HepG2 (cell line): ENCODE results near the gene UCN2. TPM values are rescaled to one million over a fixed set of nuclear protein-coding genes. Genes with fewer than 3 reads are reported as not detected.

ENCODE experiments used
- CREM ChIP-seq, 2 experiments: sonication (generic) in 1 of 2; formaldehyde crosslinking in 1 of 2; IDR thresholded peaks; 2 replicates each; pipeline versions ENCODE4 v1.4.0 to v1.6.1; 2016 to 2020; ENCODE audit warnings: antibody characterized with exemption in 1 of 2, mild to moderate bottlenecking in 1 of 2, missing genetic modification reagents in 1 of 2
- FOXJ3 ChIP-seq: sonication (generic); formaldehyde crosslinking; IDR thresholded peaks from 2 replicates; pipeline ENCODE4 v1.4.0; 2020; ENCODE audit warnings: missing genetic modification reagents, mild to moderate bottlenecking, borderline replicate concordance
- NFYB ChIP-seq: sonication (generic); formaldehyde crosslinking; IDR thresholded peaks from 2 replicates; pipeline ENCODE4 v1.4.0; 2020; ENCODE audit warnings: missing genetic modification reagents
- NPAS2 ChIP-seq: sonication (generic); formaldehyde crosslinking; IDR thresholded peaks from 2 replicates; pipeline ENCODE4 v1.8.0; 2022; ENCODE audit warnings: mild to moderate bottlenecking, missing genetic modification reagents, borderline replicate concordance
- SATB2 ChIP-seq: sonication (generic); formaldehyde crosslinking; IDR thresholded peaks from 2 replicates; pipeline ENCODE4 v1.5.0; 2020; ENCODE audit warnings: missing genetic modification reagents
- SMYD3 ChIP-seq: sonication (generic); formaldehyde crosslinking; IDR thresholded peaks from 2 replicates; pipeline ENCODE4 v1.8.1; 2023; ENCODE audit warnings: mild to moderate bottlenecking, missing genetic modification reagents
- TAF1 ChIP-seq: sonication (generic); formaldehyde crosslinking; IDR thresholded peaks from 2 replicates; pipeline ENCODE4 v1.4.0; 2020; ENCODE audit warnings: missing genetic modification reagents
- U2AF1 ChIP-seq: fragments of 200-400 bp; formaldehyde crosslinking; optimal IDR thresholded peaks from 2 replicates; pipeline ENCODE3; 2017; ENCODE audit warnings: mild to moderate bottlenecking, low read depth, low read length
- ZNF101 ChIP-seq: sonication (generic); formaldehyde crosslinking; IDR thresholded peaks from 2 replicates; pipeline ENCODE4 v1.4.0; 2020; ENCODE audit warnings: mild to moderate bottlenecking, low read depth, missing genetic modification reagents, borderline replicate concordance
- ZNF775 ChIP-seq: sonication (generic); formaldehyde crosslinking; IDR thresholded peaks from 2 replicates; pipeline ENCODE4 v1.4.0; 2020; ENCODE audit warnings: missing genetic modification reagents, mild to moderate bottlenecking, moderate library complexity, borderline replicate concordance
- polyA plus RNA-seq, 8 experiments: library from polyadenylated mRNA; depleted of rRNA in 3 of 8; stranded (reverse) in 7 of 8; unstranded in 1 of 8; fragments of >200 nt; fragmentation: Illumina TruSeq in 4 of 8; extraction: Trizol in 4 of 8; gene quantifications; 2 replicates each; pipeline versions ENCODE4 v1.2.1 to v1.2.3, GENCODE V29; 2011 to 2016; ENCODE audit warnings: low read depth in 4 of 8, missing spikeins in 1 of 8, mixed read lengths in 1 of 8; ENCODE audit not compliant: insufficient read depth in 1 of 8
- total RNA-seq, 5 experiments: library from RNA; depleted of rRNA; stranded (reverse); fragments of >200 nt; fragmentation: Illumina TruSeq; extraction: Trizol; gene quantifications; 2 replicates each; pipeline ENCODE4 v1.2.3, GENCODE V29; 2016; ENCODE audit warnings: low read depth in 1 of 5
- TF ChIP-seq, protein P1 (sequence below): IDR thresholded peaks from 2 replicates; pipeline ENCODE4 v1.6.1; 2016; ENCODE audit warnings: low read depth
- TF ChIP-seq, protein P2 (sequence below): sonication (generic); formaldehyde crosslinking; IDR thresholded peaks from 2 replicates; pipeline ENCODE4 v1.8.1; 2023; ENCODE audit warnings: mild to moderate bottlenecking, missing genetic modification reagents
- TF ChIP-seq, protein P3 (sequence below): sonication (generic); formaldehyde crosslinking; IDR thresholded peaks from 2 replicates; pipeline ENCODE4 v1.4.0; 2020; ENCODE audit warnings: missing genetic modification reagents
- TF ChIP-seq, protein P4 (sequence below): sonication (generic); formaldehyde crosslinking; IDR thresholded peaks from 2 replicates; pipeline ENCODE4 v1.8.1; 2023; ENCODE audit warnings: mild to moderate bottlenecking, inconsistent platforms, moderate library complexity, missing genetic modification reagents, borderline replicate concordance
- TF ChIP-seq, protein P5 (sequence below): sonication (generic); formaldehyde crosslinking; IDR thresholded peaks from 2 replicates; pipeline ENCODE4 v1.4.0; 2020; ENCODE audit warnings: mild to moderate bottlenecking, low read depth, missing genetic modification reagents

Gene UCN2
- total and polyA plus RNA-seq, 2 of the 13 experiments (the other 11 are each of a cell fraction or from before 2014, with no cell fraction given) = 0.07 to 1.5 TPM

DNA sequence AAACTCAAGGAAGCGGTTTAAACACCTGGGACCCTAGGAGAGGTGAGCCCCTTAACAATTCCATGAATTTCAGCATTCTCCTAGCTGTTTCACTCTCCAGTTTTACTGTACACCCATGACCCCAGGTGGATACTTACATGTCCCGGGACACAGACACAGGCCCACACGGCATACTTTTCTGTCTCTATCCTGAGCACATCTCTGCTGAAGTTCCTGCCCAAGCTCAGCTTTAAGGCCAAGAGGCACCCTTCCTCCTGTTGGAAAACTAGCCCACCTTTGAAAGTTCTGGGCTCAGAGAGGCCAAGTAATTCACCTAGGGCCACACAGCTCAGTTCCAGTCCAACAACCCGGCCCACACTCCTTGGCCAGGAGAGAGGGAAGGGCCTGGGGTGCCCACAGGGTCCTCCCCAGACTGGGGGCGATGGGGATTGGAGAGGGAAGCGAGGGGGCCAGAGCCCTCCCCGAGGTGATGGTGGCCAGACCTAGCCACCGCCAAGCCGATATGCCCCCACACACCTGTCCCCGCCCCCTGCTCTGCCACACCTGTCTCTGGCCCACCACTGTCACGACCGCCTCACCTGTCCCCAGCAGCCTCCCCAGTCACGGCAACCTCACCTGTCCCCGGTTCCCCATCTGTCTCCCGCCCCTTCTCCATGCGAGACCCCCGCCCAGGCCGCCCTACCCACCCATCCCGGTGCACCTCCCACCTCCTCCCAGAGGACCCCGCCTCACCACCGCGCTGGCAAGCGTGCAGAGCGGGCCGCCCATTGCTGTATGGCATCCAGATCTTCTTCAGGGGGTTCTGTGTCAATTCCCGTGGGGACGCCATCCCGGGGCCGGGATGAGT, 7.4 kb downstream of the UCN2 start (continued):
- TF ChIP-seq, protein P1, sequence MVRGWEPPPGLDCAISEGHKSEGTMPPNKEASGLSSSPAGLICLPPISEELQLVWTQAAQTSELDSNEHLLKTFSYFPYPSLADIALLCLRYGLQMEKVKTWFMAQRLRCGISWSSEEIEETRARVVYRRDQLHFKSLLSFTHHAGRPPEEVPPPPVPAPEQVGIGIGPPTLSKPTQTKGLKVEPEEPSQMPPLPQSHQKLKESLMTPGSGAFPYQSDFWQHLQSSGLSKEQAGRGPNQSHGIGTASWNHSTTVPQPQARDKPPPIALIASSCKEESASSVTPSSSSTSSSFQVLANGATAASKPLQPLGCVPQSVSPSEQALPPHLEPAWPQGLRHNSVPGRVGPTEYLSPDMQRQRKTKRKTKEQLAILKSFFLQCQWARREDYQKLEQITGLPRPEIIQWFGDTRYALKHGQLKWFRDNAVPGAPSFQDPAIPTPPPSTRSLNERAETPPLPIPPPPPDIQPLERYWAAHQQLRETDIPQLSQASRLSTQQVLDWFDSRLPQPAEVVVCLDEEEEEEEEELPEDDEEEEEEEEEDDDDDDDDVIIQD (CRISPR knock-in tag) = no peak
- TF ChIP-seq, protein P2, sequence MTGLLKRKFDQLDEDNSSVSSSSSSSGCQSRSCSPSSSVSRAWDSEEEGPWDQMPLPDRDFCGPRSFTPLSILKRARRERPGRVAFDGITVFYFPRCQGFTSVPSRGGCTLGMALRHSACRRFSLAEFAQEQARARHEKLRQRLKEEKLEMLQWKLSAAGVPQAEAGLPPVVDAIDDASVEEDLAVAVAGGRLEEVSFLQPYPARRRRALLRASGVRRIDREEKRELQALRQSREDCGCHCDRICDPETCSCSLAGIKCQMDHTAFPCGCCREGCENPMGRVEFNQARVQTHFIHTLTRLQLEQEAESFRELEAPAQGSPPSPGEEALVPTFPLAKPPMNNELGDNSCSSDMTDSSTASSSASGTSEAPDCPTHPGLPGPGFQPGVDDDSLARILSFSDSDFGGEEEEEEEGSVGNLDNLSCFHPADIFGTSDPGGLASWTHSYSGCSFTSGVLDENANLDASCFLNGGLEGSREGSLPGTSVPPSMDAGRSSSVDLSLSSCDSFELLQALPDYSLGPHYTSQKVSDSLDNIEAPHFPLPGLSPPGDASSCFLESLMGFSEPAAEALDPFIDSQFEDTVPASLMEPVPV (CRISPR knock-in tag) = no peak
- TF ChIP-seq U2AF1 (peak; percentile 4), SMYD3 (no peak), ZNF101 (CRISPR knock-in tag) (no peak), ZNF775 (CRISPR knock-in tag) (no peak), FOXJ3 (CRISPR knock-in tag) (no peak), TAF1 (CRISPR knock-in tag) (no peak; the same call in 1 of the 2 replicates), CREM (IDR thresholded peaks at IDR 0.05) (no peak), CREM (CRISPR knock-in tag; IDR thresholded peaks at IDR 0.05) (no peak), NFYB (CRISPR knock-in tag) (no peak), NPAS2 (CRISPR knock-in tag) (no peak), SATB2 (no peak)
- TF ChIP-seq, protein P3, sequence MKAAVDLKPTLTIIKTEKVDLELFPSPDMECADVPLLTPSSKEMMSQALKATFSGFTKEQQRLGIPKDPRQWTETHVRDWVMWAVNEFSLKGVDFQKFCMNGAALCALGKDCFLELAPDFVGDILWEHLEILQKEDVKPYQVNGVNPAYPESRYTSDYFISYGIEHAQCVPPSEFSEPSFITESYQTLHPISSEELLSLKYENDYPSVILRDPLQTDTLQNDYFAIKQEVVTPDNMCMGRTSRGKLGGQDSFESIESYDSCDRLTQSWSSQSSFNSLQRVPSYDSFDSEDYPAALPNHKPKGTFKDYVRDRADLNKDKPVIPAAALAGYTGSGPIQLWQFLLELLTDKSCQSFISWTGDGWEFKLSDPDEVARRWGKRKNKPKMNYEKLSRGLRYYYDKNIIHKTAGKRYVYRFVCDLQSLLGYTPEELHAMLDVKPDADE = 0 out of 2 replicates have a peak, but pooled peaks have one; percentile 7
- TF ChIP-seq, protein P4, sequence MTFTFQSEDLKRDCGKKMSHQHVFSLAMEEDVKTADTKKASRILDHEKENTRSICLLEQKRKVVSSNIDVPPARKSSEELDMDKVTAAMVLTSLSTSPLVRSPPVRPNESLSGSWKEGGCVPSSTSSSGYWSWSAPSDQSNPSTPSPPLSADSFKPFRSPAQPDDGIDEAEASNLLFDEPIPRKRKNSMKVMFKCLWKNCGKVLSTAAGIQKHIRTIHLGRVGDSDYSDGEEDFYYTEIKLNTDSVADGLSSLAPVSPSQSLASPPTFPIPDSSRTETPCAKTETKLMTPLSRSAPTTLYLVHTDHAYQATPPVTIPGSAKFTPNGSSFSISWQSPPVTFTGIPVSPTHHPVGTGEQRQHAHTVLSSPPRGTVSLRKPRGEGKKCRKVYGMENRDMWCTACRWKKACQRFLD = no peak
- TF ChIP-seq, protein P5, sequence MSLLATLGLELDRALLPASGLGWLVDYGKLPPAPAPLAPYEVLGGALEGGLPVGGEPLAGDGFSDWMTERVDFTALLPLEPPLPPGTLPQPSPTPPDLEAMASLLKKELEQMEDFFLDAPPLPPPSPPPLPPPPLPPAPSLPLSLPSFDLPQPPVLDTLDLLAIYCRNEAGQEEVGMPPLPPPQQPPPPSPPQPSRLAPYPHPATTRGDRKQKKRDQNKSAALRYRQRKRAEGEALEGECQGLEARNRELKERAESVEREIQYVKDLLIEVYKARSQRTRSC (CRISPR knock-in tag) = no peak
